GM21737 (cell line): ENCODE measurements around the gene PRSS53.

Experiments
- ATAC-seq: cut with Tn5 transposase; IDR thresholded peaks from one replicate; pipeline ENCODE4 v1.9.1; 2021; ENCODE audit warnings: mild to moderate bottlenecking, moderate library complexity; ENCODE audit not compliant: unreplicated experiment

Gene PRSS53

GRCh38 chr16:31055613-31056012, 33.1 kb downstream of the PRSS53 start:
- ATAC-seq = no peak

- ATAC-seq = no peak
Observed at GRCh38 chr16:31052114-31052513, 36.6 kb downstream of the PRSS53 start.

GRCh38 chr16:31050280-31051030, 38.3 kb downstream of the PRSS53 start:
- no peak for ATAC-seq

DNA sequence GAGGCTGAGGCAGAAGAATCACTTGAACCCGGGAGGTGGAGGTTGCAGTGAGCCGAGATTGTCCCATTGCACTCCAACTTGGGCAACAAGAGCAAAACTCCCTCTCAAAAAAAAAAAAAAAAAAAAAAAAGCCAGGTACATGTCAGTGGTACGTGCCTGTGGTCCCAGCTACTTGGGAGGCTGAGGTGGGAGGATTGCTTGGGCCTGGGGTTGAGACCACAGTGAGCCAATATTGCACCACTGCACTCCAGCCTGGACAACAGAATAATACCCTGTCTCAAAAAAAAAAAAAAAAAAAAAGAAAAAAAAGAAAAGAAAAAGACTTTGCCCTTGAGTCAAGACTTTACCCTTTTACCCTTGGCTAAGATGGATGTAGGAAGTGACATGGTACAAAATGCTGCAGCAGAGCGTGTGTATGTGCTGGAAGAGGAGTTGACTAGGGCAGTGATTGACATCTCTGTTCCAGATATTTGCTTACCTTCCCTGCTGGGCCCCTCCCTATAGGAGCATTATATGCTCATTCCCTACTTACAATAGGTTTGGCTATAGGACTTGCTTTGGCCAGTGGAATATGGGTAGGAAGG, 44.8 kb downstream of the PRSS53 start:
- ATAC-seq = no peak

DNA sequence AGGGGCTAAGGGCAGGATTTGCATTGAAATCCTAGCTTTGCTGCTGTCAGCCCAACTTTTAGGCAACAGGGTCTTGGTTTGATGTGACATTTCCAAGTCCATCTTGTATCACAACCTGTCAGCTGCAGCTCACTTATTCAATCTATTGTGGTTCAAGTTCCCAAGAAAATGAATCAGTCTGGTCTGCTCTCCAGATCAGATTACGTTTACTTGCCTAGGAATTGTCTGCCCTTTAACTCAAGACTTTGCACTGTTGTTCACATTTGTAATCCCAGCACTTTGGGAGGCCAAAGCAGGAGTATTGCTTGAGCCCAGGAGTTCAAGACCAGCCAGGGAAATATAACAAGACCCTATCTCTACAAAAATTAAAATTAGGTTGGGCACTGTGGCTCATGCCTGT, 45.4 kb downstream of the PRSS53 start:
- ATAC-seq = no peak

- no peak for ATAC-seq
Observed at GRCh38 chr16:31042866-31043265, 45.9 kb downstream of the PRSS53 start.

- ATAC-seq = no peak
Observed at GRCh38 chr16:31038993-31039392, 49.8 kb downstream of the PRSS53 start.

GRCh38 chr16:31036691-31037090, 52.1 kb downstream of the PRSS53 start:
- ATAC-seq = no peak

- ATAC-seq = peak; percentile 43
Observed at GRCh38 chr16:31033709-31034492, 54.8 kb downstream of the PRSS53 start.
